Measurements from ENCODE around the gene PTPN11.
"Not testable (repeated sequence)": the region's sequence is repeated elsewhere in the genome, so short reads cannot be mapped to it uniquely, and the experiment has no call there.

PTPN11 gene

DNA sequence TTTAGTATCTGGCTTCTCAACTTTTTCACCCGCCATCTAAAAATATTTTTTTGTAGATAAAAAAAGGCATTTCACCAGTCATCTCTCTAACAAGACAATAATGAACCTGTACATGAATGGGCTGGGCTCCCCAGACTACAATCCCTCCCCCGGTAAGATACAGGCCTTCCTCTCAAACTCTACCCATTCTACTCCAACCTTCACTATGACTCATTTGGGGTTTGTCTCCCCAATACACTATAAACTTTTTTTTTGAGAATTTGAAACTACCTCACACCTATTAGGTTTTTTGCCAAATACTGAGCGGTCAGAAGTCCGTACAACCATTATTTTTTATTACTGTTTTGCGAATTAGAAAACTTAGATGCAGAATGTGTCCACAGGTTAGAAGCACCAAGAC, 10.1 kb upstream of the PTPN11 start:
- TF ChIP-seq, protein P1, sequence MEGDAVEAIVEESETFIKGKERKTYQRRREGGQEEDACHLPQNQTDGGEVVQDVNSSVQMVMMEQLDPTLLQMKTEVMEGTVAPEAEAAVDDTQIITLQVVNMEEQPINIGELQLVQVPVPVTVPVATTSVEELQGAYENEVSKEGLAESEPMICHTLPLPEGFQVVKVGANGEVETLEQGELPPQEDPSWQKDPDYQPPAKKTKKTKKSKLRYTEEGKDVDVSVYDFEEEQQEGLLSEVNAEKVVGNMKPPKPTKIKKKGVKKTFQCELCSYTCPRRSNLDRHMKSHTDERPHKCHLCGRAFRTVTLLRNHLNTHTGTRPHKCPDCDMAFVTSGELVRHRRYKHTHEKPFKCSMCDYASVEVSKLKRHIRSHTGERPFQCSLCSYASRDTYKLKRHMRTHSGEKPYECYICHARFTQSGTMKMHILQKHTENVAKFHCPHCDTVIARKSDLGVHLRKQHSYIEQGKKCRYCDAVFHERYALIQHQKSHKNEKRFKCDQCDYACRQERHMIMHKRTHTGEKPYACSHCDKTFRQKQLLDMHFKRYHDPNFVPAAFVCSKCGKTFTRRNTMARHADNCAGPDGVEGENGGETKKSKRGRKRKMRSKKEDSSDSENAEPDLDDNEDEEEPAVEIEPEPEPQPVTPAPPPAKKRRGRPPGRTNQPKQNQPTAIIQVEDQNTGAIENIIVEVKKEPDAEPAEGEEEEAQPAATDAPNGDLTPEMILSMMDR (IDR thresholded peaks at IDR 0.05), result no peak

DNA sequence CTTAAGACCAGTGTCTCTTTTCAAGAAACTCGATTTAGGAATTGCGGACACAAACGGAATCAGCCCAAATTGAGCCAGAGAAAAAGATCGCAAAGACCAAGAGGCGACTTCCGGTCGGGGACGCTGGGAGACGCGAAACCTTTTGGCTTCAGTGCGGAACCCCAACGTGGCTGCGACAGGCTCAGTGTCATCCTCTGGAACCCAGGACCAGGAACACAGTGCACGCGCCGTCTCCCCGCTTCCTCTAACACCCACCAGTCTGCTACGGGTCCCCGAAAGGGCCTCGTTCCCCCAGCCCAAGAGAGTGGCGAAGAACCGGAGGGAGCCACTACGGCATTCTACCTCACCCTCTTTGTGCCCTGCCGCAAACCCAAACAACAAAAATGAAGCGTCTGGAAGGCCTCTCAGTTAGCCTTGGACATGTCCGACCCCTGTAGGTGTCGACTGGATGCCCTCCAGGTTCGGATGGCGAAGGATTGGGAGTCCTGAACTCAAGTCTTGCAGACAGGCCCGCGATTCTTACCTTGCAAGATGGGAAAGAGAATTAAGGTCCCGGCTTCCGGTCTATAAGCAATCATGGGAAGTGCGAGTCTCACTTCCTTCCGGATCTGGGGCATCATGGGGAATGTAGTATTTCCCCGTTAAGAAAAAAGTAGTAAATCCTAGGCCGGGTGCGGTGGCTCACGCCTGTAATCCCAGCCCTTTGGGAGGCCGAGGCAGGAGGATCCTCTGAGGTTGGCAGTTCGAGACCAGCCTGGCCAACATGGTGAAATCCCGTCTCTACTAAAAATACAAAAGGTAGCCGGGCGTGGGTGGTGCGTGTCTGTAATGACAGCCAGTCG, 9.5 kb upstream of the PTPN11 start, which contains the start of gene RPL6:
TSS of gene RPL6 (minus strand) at position 542 of the 842 bp plus-strand sequence. CDS start 949 bp downstream, outside the sequence.
- peaks cover 21% of the 10 kb centered on the region for H3K4me1 Mint-ChIP-seq
- H3K4me3 Mint-ChIP-seq, result peak within 1 kb of the TSS; percentile 100
- DNase-seq, result peak; percentile 61
- H3K27me3 Mint-ChIP-seq (ENCODE audit: low read depth, poor library complexity), result peaks cover 4% of the 10 kb centered on the region
- H3K27ac Mint-ChIP-seq, result peak within 1 kb of the TSS; percentile 100
- peaks cover 45% of the 10 kb centered on the region for H3K36me3 Mint-ChIP-seq (ENCODE audit: low read depth)
- TF ChIP-seq, protein P1 (IDR thresholded peaks at IDR 0.05), result no peak
- peaks cover 3% of the 10 kb centered on the region for H3K9me3 Mint-ChIP-seq

More for the DNA sequence above, 10.1 kb upstream of the PTPN11 start:
- peaks cover 48% of the 10 kb centered on the region for H3K36me3 Mint-ChIP-seq (ENCODE audit: low read depth)
- H3K4me1 Mint-ChIP-seq, result peaks cover 21% of the 10 kb centered on the region
- peak overlapping the region; percentile 100 for H3K4me3 Mint-ChIP-seq
- H3K9me3 Mint-ChIP-seq, result peaks cover 3% of the 10 kb centered on the region
- H3K27me3 Mint-ChIP-seq (ENCODE audit: low read depth, poor library complexity), result peaks cover 4% of the 10 kb centered on the region
- H3K27ac Mint-ChIP-seq, result peak overlapping the region; percentile 100
- no peak for DNase-seq

DNA sequence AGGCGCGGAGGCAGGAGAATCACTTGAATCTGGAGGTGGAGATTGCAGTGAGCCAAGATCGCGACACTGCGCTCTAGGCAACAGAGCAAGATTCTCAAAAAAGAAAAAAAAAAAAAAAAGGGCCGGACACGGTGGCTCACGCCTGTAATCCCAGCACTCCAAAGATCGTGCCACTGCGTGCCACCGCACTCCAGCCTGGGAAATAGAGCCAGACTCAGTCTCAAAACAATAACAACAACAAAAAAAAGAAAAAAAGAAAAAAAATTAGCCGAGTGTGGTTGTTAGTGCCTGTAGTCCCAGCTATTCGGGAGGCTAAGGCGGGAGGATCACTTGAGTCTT, 8.9 kb upstream of the PTPN11 start:
- Mint-ChIP-seq H3K4me3 (peak overlapping the region; percentile 100), H3K9me3 (peaks cover 3% of the 10 kb centered on the region)
- TF ChIP-seq, protein P1 (IDR thresholded peaks at IDR 0.05), result no peak

DNA sequence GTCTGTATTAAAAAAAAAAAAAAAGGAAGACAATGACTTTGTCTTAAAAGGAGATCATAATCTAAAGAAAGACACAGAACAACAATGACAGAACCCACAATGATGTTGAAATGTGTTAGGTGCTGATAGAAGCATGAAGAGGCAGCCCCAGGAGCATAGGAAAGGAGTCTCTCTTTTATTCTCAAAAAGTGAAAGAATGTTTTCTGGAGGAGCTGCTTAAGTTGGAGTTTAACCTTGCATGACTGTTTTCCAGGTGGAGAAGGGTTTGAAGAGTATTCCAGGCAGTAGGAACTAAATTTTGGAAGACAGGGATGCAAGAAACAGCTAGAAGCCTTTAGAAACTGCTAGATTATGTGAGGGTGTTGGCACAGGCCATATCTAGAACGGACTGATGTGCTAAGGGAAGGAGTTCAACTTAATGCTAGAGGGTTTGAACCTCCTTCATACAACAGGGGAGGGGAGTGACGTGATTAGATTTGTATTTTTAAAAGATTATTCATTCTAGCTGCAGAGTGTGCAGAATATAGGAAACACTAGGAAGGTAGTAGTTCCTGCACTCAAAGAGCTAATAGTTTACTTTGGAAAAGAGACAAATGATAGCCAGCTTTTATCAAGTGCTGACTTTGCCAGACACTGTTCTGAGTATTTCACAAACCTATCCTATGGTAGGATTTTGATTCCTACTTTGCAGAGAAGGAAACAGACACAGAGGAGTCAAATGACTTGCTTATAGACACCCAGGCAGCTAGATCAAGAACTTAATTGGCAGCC, 4.7 kb upstream of the PTPN11 start:
- Mint-ChIP-seq H3K4me1 (peaks cover 4% of the 10 kb centered on the region), H3K9me3 (peaks cover 3% of the 10 kb centered on the region), H3K27ac (no peak overlapping the region), H3K4me3 (no peak overlapping the region), H3K36me3 (ENCODE audit: low read depth) (no peaks in the 10 kb centered on the region), H3K27me3 (ENCODE audit: low read depth, poor library complexity) (peaks cover 8% of the 10 kb centered on the region)
- TF ChIP-seq, protein P1 (IDR thresholded peaks at IDR 0.05), result no peak
- no peak for DNase-seq

More for the DNA sequence above, 8.9 kb upstream of the PTPN11 start:
- no peak for DNase-seq
- H3K36me3 Mint-ChIP-seq (ENCODE audit: low read depth), result peaks cover 39% of the 10 kb centered on the region
- no peak overlapping the region for H3K27ac Mint-ChIP-seq
- peaks cover 4% of the 10 kb centered on the region for H3K27me3 Mint-ChIP-seq (ENCODE audit: low read depth, poor library complexity)
- H3K4me1 Mint-ChIP-seq, result peaks cover 21% of the 10 kb centered on the region

DNA sequence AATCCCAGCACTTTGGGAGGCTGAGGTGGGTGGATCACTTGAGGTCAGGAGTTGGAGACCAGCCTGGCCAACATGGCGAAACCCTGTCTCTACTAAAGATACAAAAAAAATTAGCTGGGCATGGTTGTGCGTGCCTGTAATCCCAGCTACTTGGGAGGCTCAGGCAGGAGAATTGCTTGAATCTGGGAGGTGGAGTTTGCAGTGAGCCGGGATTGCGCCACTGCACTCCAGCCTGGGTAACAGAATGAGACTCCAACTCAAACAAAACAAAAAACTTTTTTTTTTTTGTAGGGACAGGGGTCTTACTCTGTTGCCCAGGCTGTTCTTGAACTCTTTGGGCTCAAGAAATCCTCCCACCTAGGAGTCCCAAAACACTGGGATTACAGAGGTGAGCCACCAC, 3.3 kb upstream of the PTPN11 start:
- peaks cover 14% of the 10 kb centered on the region for H3K4me1 Mint-ChIP-seq
- H3K36me3 Mint-ChIP-seq (ENCODE audit: low read depth); H3K27ac Mint-ChIP-seq; H3K27me3 Mint-ChIP-seq (ENCODE audit: low read depth, poor library complexity); H3K9me3 Mint-ChIP-seq; DNase-seq: not testable (repeated sequence)
- peak overlapping the region; percentile 34 for H3K4me3 Mint-ChIP-seq

DNA sequence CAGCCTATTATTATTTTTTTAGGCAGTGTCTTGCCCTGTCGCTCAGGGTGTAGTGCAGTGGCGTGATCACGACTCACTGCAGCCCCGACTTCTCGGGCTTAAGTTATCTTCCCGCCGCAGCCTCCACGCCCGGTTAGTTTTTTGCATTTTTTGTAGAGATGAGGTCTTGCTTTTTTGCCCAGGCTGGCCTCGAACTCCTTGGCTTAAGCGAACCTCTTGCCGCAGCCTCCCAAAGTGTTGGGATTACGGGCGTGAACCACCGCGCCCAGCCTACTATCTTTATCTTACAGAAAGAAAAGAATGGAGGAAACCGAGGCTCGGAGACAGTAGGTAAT, 507 bp upstream of the PTPN11 start:
- peak overlapping the region; percentile 98 for H3K27ac Mint-ChIP-seq
- H3K4me3 Mint-ChIP-seq, result peak overlapping the region; percentile 98
- TF ChIP-seq, protein P1 (IDR thresholded peaks at IDR 0.05), result no peak
- H3K36me3 Mint-ChIP-seq (ENCODE audit: low read depth), result no peaks in the 10 kb centered on the region
- peaks cover 4% of the 10 kb centered on the region for H3K27me3 Mint-ChIP-seq (ENCODE audit: low read depth, poor library complexity)
- H3K9me3 Mint-ChIP-seq, result no peaks in the 10 kb centered on the region
- DNase-seq, result no peak
- H3K4me1 Mint-ChIP-seq, result peaks cover 32% of the 10 kb centered on the region
